Caki2 (cell line): ENCODE results near the gene CD36. TPM values are rescaled to one million over a fixed set of nuclear protein-coding genes. Genes with fewer than 3 reads are reported as not detected.
A peak's percentile ranks its signal among the peaks of the same experiment; 100 is the strongest.

Source experiments
- DNase-seq: peaks from one replicate; pipeline ENCODE4 v3.0.0-alpha.2; 2015; ENCODE audit warnings: low read depth
- in situ Hi-C: cut with HindIII; loops from 2 replicates; pipeline ENCODE4 v1.10.0; 2016; ENCODE audit warnings: low sequenced_read_pairs, low pct_unique_long_range_greater_than_20kb, mixed read lengths
- total RNA-seq: library from RNA; depleted of rRNA; stranded (reverse); fragments of >200 nt; shearing (Covaris generic); gene quantifications from 2 replicates; pipeline ENCODE4 v1.2.3, GENCODE V29; 2014; ENCODE audit warnings: low replicate concordance

The CD36 gene
- total RNA-seq, 1 experiment from 2014 or later = not detected

DNA sequence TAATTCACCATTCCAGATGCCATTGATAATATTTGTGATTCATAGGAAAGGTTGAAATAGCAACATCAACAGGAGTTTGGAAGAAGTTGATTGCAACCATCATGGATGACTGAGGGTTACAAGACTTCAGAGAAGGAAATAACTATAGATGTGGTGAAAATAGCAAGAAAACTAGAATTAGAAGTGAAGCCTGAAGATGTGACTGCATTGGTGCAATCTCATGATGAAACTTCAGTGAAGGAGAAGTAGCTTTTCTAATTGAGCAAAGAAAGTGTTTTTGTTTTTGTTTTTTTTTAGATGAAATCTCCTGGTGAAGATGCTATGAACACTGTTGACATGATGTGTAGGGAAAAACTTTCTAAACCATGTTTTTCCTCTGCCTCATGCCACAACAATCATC lies 18.7 kb upstream of the CD36 start:
- in situ Hi-C loops = no loop called here
- DNase-seq = no peak

GRCh38 chr7:80622541-80622940 lies 15.9 kb upstream of the CD36 start:
- in situ Hi-C loops = no loop called here
- DNase-seq = no peak

DNA sequence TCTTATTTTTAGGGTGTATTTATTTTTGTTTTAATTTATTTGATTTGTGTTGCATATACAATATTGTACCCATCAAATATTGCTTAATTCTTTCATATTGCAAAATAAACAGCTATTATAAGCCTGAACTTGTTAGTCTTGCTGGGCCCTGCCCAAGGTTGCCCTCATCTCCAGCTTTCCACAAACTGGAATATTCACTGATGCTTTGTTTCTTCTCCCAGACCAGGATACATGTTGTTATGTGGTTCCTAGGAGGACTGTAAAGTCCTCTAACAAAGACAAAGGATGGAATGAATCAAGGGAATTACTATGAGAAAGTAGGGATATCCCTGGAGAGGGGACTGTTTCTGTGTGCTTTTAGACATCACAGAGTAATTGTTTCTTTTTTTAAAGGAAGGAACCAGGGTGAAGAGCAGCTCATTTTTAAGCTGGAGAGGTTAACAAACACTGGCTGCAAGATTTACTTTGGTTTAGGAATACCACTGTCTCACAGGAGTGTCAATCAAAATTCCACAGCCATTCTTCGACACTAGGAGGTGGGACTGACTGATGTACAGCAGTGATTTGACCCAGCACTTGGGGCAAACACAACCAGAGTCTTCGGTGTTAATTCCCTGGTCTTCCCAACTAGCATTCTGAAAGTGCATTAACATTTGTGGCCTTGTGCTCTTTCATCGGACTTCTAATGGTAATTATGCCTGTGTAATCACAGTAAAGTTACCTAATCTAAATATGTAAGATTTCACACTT lies 14.8 kb upstream of the CD36 start:
- no peak for DNase-seq
- in situ Hi-C loops = no loop called here

- in situ Hi-C loops = no loop called here
- no peak for DNase-seq
Observed at GRCh38 chr7:80624763-80625162, 13.7 kb upstream of the CD36 start.

DNA sequence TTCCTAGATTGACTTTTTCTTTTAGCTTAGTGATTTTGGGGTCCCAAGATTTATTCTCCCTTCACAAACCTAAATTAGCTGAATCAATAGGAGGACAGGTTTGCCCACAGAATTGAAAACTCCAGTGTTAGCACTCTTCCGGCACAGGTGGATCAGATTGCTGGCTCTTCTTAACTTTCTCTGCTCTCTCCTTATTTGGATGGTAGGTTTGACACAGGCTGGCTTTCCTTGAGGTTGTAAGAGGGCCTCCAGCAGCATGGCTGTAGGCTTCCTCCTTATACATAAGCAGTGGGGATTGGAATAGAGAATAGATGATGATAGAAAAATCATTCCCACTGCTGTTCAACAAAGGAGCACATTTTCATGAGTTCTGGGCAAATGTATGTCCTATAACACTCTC lies 9.4 kb upstream of the CD36 start:
- no peak for DNase-seq
- in situ Hi-C loops = no loop called here

DNA sequence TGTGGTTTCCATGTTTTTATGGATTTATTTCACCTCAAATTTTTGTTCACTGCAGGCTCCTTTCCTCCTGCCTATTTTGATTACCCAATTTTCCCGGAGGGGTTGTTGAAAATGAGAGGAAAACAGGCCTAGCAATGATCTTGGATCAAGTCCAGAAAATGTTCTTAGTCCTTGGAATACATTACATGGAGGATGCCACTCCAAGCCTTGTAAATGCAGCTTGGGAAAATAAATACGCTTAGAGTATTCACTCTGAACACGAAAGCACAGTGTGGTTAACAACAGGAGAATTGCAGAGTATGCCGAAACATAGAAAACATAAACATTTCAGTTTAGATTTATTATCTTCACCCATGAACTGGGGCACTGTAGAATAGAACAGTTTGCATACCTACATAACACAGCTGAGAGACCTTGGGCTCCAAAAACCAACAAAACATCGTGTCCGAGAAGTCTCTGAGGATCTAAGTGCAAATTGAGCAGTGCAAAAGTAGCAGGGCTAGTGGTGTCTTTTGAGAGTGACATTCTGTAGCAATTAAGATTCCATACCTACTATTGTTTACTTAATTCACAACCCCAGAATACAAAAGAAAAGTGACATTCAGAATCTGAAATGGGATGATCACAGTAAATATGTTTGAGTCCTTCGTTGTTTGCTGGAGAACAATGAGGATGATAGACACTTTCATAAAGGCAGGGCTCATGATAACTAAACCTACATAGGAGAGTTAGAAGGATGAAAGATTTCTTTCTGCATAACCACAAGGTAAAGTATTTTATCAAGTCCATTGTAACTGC lies 7.6 kb upstream of the CD36 start:
- DNase-seq = no peak
- in situ Hi-C loops = no loop called here

- in situ Hi-C loops = no loop called here
- no peak for DNase-seq
Observed at GRCh38 chr7:80631421-80631820, 7.0 kb upstream of the CD36 start.

DNA sequence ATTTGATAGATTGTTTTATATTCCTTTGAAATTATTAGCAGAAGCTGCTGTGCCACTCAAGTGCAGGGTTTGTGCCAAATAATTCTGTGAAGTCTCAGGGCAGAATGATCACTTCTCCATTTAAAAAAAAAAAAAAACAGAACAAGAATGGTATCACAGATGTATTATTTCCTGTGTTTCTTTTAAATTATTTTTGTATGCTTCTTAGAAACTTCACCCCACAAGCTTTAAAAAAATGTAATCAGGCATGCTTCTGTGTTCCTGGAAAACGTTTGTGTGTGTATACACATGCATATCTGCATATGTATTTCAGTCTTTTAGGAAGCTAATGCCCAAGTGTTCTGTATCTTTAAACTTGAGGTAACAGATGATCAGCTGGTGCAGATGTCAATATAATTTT lies 6.3 kb upstream of the CD36 start:
- DNase-seq = no peak
- in situ Hi-C loops = no loop called here

DNA sequence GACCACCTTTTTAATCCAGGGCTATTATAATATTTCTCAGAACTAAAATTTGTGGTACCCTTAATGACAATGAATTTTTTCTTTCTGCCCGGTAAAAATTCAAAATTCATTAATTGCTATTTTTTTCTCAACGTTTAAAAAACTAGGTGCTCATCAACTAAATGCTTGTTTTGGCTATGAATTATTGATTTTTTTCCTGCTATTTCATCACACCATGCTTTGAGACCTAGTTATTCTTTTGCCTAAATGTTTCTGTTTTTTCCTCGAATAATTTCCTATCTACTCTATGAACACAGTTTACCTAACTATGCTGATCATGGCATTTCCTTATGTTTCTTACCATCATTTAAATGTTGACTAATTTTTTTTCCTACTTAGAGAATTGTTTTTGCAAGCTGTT lies 5.6 kb upstream of the CD36 start:
- in situ Hi-C loops = no loop called here
- no peak for DNase-seq

GRCh38 chr7:80634505-80634904 lies 3.9 kb upstream of the CD36 start:
- no peak for DNase-seq
- in situ Hi-C loops = no loop called here

GRCh38 chr7:80635533-80635932 lies 2.9 kb upstream of the CD36 start:
- in situ Hi-C loops = no loop called here
- DNase-seq = no peak

GRCh38 chr7:80635998-80636397 lies 2.4 kb upstream of the CD36 start:
- no peak for DNase-seq
- in situ Hi-C loops = no loop called here

- DNase-seq = no peak
- in situ Hi-C loops = no loop called here
Observed at GRCh38 chr7:80636709-80637108, 1.7 kb upstream of the CD36 start.

DNA sequence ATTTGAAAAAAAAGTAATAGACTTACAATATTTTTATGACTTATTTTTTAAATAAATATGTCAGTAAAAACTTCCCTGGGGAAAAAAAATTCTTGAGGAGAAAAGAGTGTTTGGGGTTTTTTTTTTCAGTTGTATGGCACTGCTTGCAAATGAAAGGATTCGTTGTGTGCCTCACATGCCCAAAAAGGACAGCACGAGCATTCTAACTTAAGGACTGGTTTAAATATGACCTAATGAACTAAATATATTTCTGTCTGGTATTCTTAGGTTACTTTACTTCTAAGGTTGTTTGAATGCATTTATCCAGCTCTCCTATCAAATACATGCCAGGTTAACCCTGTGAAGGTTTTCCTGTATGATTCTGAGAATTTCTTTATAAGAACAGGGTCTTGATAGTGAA lies 988 bp upstream of the CD36 start:
- in situ Hi-C loops = no loop called here
- DNase-seq = no peak

- DNase-seq = no peak
- in situ Hi-C loops = no loop called here
Observed at GRCh38 chr7:80639011-80639410, 569 bp downstream of the CD36 start.

DNA sequence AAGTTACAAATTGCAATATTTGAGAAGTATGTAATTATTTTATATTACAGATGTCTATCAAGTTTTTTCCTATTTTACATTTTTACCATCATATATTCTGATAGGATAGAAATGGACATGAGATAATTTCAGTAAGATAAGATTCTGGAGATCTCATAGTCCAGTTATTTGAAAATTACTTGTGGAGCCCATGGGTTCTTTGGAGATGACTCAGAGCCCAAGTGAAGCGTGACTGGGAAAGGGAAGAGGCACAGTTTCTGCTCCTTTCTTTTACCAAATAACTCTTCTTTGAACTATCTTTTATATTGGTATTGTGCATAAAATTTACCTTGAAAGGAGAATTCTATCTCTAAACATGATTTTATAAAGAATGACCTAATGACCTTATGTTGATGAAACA lies 2.4 kb downstream of the CD36 start:
- peak; percentile 39 for DNase-seq
- in situ Hi-C loops = no loop called here

DNA sequence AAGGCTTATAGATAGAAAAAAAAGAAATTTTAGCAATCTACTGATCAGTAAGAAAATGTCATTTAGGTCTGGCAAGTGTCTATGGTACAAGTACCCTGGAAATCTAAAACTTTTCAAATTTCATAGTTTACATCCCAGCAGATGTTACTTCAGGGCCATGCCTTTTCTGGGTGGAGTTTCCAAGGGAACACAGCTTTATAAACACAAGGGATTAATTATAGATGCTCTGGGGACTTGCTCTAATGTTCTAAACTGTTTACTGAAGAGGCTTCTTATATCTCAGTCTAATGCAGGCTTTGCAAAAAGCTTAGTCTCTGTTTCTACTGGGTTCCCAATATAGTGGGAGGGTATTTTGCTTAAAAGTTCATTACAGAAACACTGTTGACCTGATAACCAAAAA lies 3.1 kb downstream of the CD36 start:
- in situ Hi-C loops = no loop called here
- DNase-seq = no peak

GRCh38 chr7:80642871-80643270 lies 4.4 kb downstream of the CD36 start:
- DNase-seq = no peak
- in situ Hi-C loops = no loop called here

DNA sequence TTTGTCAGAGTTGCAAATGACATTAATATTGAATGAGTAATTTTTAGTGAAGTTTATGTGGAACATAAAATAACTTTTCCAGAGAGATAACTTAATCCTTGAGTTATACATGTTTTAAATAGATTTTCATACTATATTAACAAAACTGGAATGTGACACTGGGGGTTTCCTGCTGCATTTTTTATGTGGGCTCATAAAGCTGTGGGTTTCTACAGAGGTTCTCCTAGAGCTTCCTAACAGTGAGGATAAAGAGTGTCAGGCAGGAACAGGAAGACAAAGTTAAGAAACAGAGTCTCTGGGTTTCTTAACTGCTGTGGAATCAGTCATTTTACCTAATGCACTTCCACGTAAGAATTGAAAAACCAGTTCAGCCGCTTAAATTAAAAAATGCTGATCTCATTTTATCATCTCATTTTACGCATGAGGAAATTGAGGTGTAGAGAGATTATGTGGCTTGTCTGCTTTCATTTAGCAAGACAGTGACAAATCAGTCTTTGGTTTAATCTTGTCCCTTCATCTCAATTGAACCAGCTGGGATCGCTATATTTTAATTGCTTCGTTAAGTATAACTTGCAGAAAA lies 5.0 kb downstream of the CD36 start:
- in situ Hi-C loops = no loop called here
- no peak for DNase-seq

GRCh38 chr7:80644054-80644453 lies 5.6 kb downstream of the CD36 start:
- in situ Hi-C loops = no loop called here

More at GRCh38 chr7:80644054-80644453, 5.6 kb downstream of the CD36 start:
- no peak for DNase-seq
